ENCODE measurements around the gene F11.
"Not testable (repeated sequence)": the region's sequence is repeated elsewhere in the genome, so short reads cannot be mapped to it uniquely, and the experiment has no call there.

DNA sequence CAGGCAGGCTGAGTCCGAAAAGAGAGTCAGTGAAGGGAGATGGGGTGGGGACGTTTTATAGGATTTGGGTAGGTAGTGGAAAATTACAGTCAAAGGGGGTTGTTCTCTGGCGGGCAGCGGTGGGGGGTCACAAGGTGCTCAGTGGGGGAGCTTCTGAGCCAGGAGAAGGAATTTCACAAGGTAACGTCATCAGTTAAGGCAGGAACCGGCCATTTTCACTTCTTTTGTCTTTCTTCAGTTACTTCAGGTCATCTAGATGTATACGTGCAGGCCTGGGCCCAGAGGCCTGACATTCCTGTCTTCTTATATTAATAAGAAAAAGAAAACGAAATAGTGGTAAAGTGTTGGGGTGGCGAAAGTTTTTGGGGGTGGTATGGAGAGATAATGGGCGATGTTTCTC is 24.0 kb upstream of the F11 start:
- TF ChIP-seq, protein P1, sequence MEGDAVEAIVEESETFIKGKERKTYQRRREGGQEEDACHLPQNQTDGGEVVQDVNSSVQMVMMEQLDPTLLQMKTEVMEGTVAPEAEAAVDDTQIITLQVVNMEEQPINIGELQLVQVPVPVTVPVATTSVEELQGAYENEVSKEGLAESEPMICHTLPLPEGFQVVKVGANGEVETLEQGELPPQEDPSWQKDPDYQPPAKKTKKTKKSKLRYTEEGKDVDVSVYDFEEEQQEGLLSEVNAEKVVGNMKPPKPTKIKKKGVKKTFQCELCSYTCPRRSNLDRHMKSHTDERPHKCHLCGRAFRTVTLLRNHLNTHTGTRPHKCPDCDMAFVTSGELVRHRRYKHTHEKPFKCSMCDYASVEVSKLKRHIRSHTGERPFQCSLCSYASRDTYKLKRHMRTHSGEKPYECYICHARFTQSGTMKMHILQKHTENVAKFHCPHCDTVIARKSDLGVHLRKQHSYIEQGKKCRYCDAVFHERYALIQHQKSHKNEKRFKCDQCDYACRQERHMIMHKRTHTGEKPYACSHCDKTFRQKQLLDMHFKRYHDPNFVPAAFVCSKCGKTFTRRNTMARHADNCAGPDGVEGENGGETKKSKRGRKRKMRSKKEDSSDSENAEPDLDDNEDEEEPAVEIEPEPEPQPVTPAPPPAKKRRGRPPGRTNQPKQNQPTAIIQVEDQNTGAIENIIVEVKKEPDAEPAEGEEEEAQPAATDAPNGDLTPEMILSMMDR (IDR thresholded peaks at IDR 0.05), result not testable (repeated sequence)
- not testable (repeated sequence) for TF ChIP-seq POLR2A (IDR thresholded peaks at IDR 0.05)

Measured in tibial nerve (tissue), 3 donors.